Gastrocnemius medialis (tissue), 4 donors: ENCODE results near the gene SLC44A1.

Experiments used
- POLR2A ChIP-seq, 2 donors: fragments of 450-650 bp; IDR thresholded peaks; one replicate each; pipeline ENCODE4 v1.6.1; 2017; ENCODE audit warnings: antibody characterized with exemption in 2 of 2, mild to moderate bottlenecking in 2 of 2, moderate library complexity in 2 of 2
- TF ChIP-seq, protein P1 (sequence below), 5 experiments: fragments of 450-650 bp in 3 of 5; fragments of 200-600 bp in 2 of 5; sonication (generic) in 2 of 5; IDR thresholded peaks in 4 of 5; conservative IDR thresholded peaks in 1 of 5; 1 replicate in 4 of 5; 2 replicates in 1 of 5; pipeline ENCODE4 v1.5.1; 2016 to 2019; ENCODE audit warnings: antibody characterized with exemption in 5 of 5, mild to moderate bottlenecking in 3 of 5, moderate library complexity in 3 of 5

DNA sequence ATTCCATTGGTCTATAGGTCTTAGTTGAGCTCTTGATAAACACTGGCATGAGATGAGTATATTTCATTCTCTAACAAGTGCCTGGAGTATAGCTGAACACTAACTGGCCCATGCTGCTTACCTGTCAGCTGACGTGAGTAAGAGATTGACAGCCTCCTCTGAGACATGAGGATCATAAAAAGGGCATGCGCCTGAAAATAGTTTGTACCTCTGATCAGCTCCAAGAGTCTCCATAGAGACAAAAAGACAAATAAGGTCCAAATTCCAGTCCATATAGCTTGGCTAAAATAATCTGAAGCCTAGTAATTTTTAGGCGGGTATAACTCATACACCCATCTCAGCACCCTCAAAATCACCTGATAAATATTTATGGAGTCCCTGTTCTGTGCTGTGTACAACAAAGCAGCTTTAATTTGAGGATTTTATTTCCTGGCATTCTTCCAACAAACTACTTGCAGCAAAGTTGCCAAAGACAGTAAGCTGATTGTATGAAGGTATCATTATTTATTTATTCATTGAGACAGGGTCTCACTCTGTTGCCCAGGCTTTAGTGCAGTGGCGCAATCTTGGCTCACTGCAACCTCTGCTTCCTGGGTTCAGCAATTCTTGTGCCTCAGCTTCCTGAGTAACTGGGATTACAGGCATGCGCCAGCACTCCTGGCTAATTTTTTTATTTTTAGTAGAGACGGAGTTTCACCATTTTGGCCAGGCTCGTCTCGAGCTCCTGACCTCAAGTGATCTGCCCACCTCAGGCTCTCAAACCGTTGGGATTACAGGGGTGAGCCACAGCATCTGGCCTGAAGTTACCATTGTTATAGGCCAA is 187.2 kb downstream of the SLC44A1 start:
- TF ChIP-seq, protein P1, sequence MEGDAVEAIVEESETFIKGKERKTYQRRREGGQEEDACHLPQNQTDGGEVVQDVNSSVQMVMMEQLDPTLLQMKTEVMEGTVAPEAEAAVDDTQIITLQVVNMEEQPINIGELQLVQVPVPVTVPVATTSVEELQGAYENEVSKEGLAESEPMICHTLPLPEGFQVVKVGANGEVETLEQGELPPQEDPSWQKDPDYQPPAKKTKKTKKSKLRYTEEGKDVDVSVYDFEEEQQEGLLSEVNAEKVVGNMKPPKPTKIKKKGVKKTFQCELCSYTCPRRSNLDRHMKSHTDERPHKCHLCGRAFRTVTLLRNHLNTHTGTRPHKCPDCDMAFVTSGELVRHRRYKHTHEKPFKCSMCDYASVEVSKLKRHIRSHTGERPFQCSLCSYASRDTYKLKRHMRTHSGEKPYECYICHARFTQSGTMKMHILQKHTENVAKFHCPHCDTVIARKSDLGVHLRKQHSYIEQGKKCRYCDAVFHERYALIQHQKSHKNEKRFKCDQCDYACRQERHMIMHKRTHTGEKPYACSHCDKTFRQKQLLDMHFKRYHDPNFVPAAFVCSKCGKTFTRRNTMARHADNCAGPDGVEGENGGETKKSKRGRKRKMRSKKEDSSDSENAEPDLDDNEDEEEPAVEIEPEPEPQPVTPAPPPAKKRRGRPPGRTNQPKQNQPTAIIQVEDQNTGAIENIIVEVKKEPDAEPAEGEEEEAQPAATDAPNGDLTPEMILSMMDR (IDR thresholded peaks at IDR 0.05 in 4 of 5, conservative IDR thresholded peaks at IDR 0.05 in 1 of 5) = no peak
- no peak for TF ChIP-seq POLR2A (IDR thresholded peaks at IDR 0.05)
